HepG2 (cell line): ENCODE data around the gene DYNLT2B. TPM values are rescaled to one million over a fixed set of nuclear protein-coding genes. Genes with fewer than 3 reads are reported as not detected.

Experiments used
- CHD2 ChIP-seq: IDR thresholded peaks from 2 replicates; pipeline ENCODE4 v1.6.1; 2011; ENCODE audit warnings: low read depth, low read length, improper control_type of control experiment
- E2F2 ChIP-seq: sonication (generic); formaldehyde crosslinking; IDR thresholded peaks from 2 replicates; pipeline ENCODE4 v1.4.0; 2020; ENCODE audit warnings: missing genetic modification reagents, borderline replicate concordance
- FOXC1 ChIP-seq: sonication (generic); formaldehyde crosslinking; IDR thresholded peaks from 2 replicates; pipeline ENCODE4 v1.8.0; 2022; ENCODE audit warnings: mild to moderate bottlenecking, missing genetic modification reagents, borderline replicate concordance
- GMEB2 ChIP-seq: IDR thresholded peaks from 2 replicates; pipeline ENCODE4 v1.6.1; 2016; ENCODE audit warnings: missing biosample characterization, missing genetic modification reagents, low read depth
- GRHL1 ChIP-seq: sonication (generic); formaldehyde crosslinking; conservative IDR thresholded peaks from 2 replicates; pipeline ENCODE4 v1.8.0; 2022; ENCODE audit warnings: missing genetic modification reagents
- NFIC ChIP-seq: IDR thresholded peaks from 2 replicates; pipeline ENCODE4 v1.6.1; 2012; ENCODE audit warnings: mild to moderate bottlenecking, low read length, inconsistent platforms
- NFKB2 ChIP-seq: sonication (generic); formaldehyde crosslinking; IDR thresholded peaks from 2 replicates; pipeline ENCODE4 v1.4.0; 2020; ENCODE audit warnings: missing genetic modification reagents, borderline replicate concordance
- NFYB ChIP-seq: sonication (generic); formaldehyde crosslinking; IDR thresholded peaks from 2 replicates; pipeline ENCODE4 v1.4.0; 2020; ENCODE audit warnings: missing genetic modification reagents
- PLRG1 ChIP-seq: fragments of 450-650 bp; conservative IDR thresholded peaks from 2 replicates; pipeline ENCODE4 v1.6.1; 2016
- RAD21 ChIP-seq: fragments of 450-650 bp; formaldehyde crosslinking; IDR thresholded peaks from 2 replicates; pipeline ENCODE4 v1.5.0; 2020; ENCODE audit warnings: mild to moderate bottlenecking
- RFX3 ChIP-seq: IDR thresholded peaks from 2 replicates; pipeline ENCODE4 v1.6.1; 2016; ENCODE audit warnings: missing biosample characterization, missing genetic modification reagents
- SATB2 ChIP-seq: sonication (generic); formaldehyde crosslinking; IDR thresholded peaks from 2 replicates; pipeline ENCODE4 v1.5.0; 2020; ENCODE audit warnings: missing genetic modification reagents
- SP5 ChIP-seq: IDR thresholded peaks from 2 replicates; pipeline ENCODE4 v1.6.1; 2016; ENCODE audit warnings: low read depth, borderline replicate concordance
- SRSF4 ChIP-seq: fragments of 200-400 bp; formaldehyde crosslinking; IDR thresholded peaks from one replicate; pipeline ENCODE4 v1.6.1; 2018; ENCODE audit warnings: mild to moderate bottlenecking, low read depth, low read length, moderate library complexity; ENCODE audit not compliant: poor library complexity, severe bottlenecking
- SYNCRIP ChIP-seq: fragments of 200-400 bp; formaldehyde crosslinking; IDR thresholded peaks from 2 replicates; pipeline ENCODE4 v1.6.1; 2018; ENCODE audit warnings: mild to moderate bottlenecking, low read depth, low read length; ENCODE audit not compliant: insufficient read depth
- TRIM24 ChIP-seq: sonication (generic); formaldehyde crosslinking; IDR thresholded peaks from 2 replicates; pipeline ENCODE4 v1.8.0; 2022; ENCODE audit warnings: mild to moderate bottlenecking, missing genetic modification reagents
- ZFP37 ChIP-seq: sonication (generic); formaldehyde crosslinking; IDR thresholded peaks from 2 replicates; pipeline ENCODE4 v1.4.0; 2020; ENCODE audit warnings: missing genetic modification reagents, borderline replicate concordance
- ZHX1 ChIP-seq: sonication (generic); formaldehyde crosslinking; IDR thresholded peaks from 2 replicates; pipeline ENCODE4 v1.8.1; 2022; ENCODE audit warnings: low read depth, mild to moderate bottlenecking, missing genetic modification reagents
- ZNF546 ChIP-seq: sonication (generic); formaldehyde crosslinking; conservative IDR thresholded peaks from 2 replicates; pipeline ENCODE4 v1.8.1; 2023; ENCODE audit warnings: mild to moderate bottlenecking, missing genetic modification reagents
- ZNF570 ChIP-seq: sonication (generic); formaldehyde crosslinking; IDR thresholded peaks from 2 replicates; pipeline ENCODE4 v1.4.0; 2020; ENCODE audit warnings: mild to moderate bottlenecking, missing genetic modification reagents, borderline replicate concordance
- ZNF619 ChIP-seq: sonication (generic); formaldehyde crosslinking; IDR thresholded peaks from 2 replicates; pipeline ENCODE4 v1.4.0; 2020; ENCODE audit warnings: mild to moderate bottlenecking, missing genetic modification reagents
- ZNF709 ChIP-seq: sonication (generic); formaldehyde crosslinking; IDR thresholded peaks from 2 replicates; pipeline ENCODE4 v1.5.0; 2020; ENCODE audit warnings: mild to moderate bottlenecking, missing genetic modification reagents
- polyA plus RNA-seq, 8 experiments: library from polyadenylated mRNA; depleted of rRNA in 3 of 8; stranded (reverse) in 7 of 8; unstranded in 1 of 8; fragments of >200 nt; fragmentation: Illumina TruSeq in 4 of 8; extraction: Trizol in 4 of 8; gene quantifications; 2 replicates each; pipeline versions ENCODE4 v1.2.1 to v1.2.3, GENCODE V29; 2011 to 2016; ENCODE audit warnings: low read depth in 4 of 8, missing spikeins in 1 of 8, mixed read lengths in 1 of 8; ENCODE audit not compliant: insufficient read depth in 1 of 8
- total RNA-seq, 5 experiments: library from RNA; depleted of rRNA; stranded (reverse); fragments of >200 nt; fragmentation: Illumina TruSeq; extraction: Trizol; gene quantifications; 2 replicates each; pipeline ENCODE4 v1.2.3, GENCODE V29; 2016; ENCODE audit warnings: low read depth in 1 of 5
- TF ChIP-seq, protein P1 (sequence below): sonication (generic); formaldehyde crosslinking; IDR thresholded peaks from 2 replicates; pipeline ENCODE4 v1.4.0; 2020; ENCODE audit warnings: mild to moderate bottlenecking, missing genetic modification reagents

DYNLT2B gene
- total and polyA plus RNA-seq, 2 of the 13 experiments (the other 11 are each of a cell fraction or from before 2014, with no cell fraction given), result 4.0 to 7.0 TPM

DNA sequence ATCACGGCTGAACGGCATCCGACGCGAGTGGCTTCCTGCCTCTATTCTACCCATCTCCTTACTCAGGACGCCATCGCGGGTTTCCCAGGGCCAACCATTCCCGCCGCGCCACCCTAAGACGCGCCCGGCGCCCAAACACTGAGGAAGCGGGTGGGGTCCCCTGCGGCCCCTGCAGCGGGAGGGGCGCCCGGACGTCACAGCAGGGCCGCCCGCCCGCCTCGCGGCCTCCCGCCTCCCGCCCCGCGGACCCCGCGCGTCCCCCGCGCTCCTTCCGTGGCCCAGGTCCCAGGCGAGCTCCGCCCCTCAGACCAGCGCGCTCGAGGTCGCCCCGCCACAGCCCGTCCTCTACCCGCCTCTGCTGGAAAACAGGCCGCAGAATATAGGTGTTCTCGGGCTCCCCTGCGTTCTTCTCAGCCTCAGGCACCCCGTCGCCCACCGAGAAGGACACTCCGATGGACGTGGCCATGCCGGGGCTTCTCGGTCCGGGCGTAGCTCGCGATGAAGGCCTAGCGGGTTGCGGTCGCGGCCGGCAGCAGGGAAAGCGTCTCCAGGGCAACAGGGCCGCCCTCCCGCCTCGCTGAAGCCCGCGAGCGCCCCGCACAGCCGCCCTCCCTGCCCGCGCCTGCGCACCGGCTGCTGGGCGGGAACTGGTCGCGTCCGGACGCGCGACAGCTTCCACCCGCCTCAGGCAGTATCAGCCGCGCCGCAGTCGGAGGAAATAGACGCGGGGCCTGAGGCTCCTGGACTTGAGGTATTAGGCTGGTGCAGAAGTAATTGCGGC, at the start of gene DYNLT2B (continued):
- TF ChIP-seq, protein P1, sequence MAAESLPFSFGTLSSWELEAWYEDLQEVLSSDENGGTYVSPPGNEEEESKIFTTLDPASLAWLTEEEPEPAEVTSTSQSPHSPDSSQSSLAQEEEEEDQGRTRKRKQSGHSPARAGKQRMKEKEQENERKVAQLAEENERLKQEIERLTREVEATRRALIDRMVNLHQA (CRISPR knock-in tag), result no peak
- TF ChIP-seq NFIC (no peak), CHD2 (peak; percentile 55; the same call in 1 of the 2 replicates), NFKB2 (CRISPR knock-in tag) (peak; percentile 64; the same call in 1 of the 2 replicates), NFYB (CRISPR knock-in tag) (no peak), ZNF570 (CRISPR knock-in tag) (0 out of 2 replicates have a peak, but pooled peaks have one; percentile 28), E2F2 (no peak; the same call in 1 of the 2 replicates), ZHX1 (CRISPR knock-in tag) (peak; percentile 66; the same call in 1 of the 2 replicates), ZNF546 (peak; percentile 91), RAD21 (CRISPR knock-in tag) (peak; percentile 60), SATB2 (CRISPR knock-in tag) (no peak), GRHL1 (CRISPR knock-in tag) (no peak), FOXC1 (CRISPR knock-in tag) (peak; percentile 20; the same call in 1 of the 2 replicates), SP5 (CRISPR knock-in tag) (peak; percentile 27), ZNF619 (CRISPR knock-in tag) (no peak), ZNF709 (CRISPR knock-in tag) (peak; percentile 64; the same call in 1 of the 2 replicates), SRSF4 (no peak), SYNCRIP (no peak), ZFP37 (no peak), PLRG1 (no peak), RFX3 (CRISPR knock-in tag) (peak; percentile 78), TRIM24 (CRISPR knock-in tag) (no peak; the same call in 1 of the 2 replicates), GMEB2 (CRISPR knock-in tag) (no peak)
